ENCODE measurements around the gene APOL6.

The APOL6 gene

GRCh38 chr22:35648066-35649025 lies at the start of gene APOL6:
TSS of gene APOL6 (plus strand) at chr22:35648446. CDS start at chr22:35656426, 7,980 bp downstream.
- in situ Hi-C loops (cut with HindIII; ENCODE audit: low pct_ligation_motif_present, low sequenced_read_pairs) = no loop called here

GRCh38 chr22:35599364-35599763 lies 48.9 kb upstream of the APOL6 start:
- Histone ChIP-seq H3K4me3 (ENCODE audit: low read depth, low read length) (no peak overlapping the region), H3K36me3 (replicated peaks) (no peaks in the 10 kb centered on the region), H3K27me3 (replicated peaks) (no peaks in the 10 kb centered on the region), H3K27ac (no peak overlapping the region)
- in situ Hi-C loops (cut with HindIII; ENCODE audit: low pct_ligation_motif_present, low sequenced_read_pairs) = loop anchor here (25.0 kb wide), 1 partner anchor 162 kb away; no protein-coding TSS in a partner anchor
- DNase-seq = no peak
- no peak for TF ChIP-seq CTCF (IDR thresholded peaks at IDR 0.05; ENCODE audit: low read depth, low read length, missing control alignments)

More at GRCh38 chr22:35648066-35649025, at the start of gene APOL6:
- no peaks in the 10 kb centered on the region for H3K27me3 ChIP-seq (replicated peaks)
- H3K36me3 ChIP-seq (replicated peaks) = no peaks in the 10 kb centered on the region
- H3K4me3 ChIP-seq (ENCODE audit: low read depth, low read length) = peak within 1 kb of the TSS; percentile 51
- no peak for TF ChIP-seq CTCF (IDR thresholded peaks at IDR 0.05; ENCODE audit: low read depth, low read length, missing control alignments)
- DNase-seq = peak; percentile 56
- peak within 1 kb of the TSS; percentile 52 for H3K27ac ChIP-seq

- no peaks in the 10 kb centered on the region for H3K36me3 ChIP-seq (replicated peaks)
- no peak for TF ChIP-seq CTCF (IDR thresholded peaks at IDR 0.05; ENCODE audit: low read depth, low read length, missing control alignments)
- no peak overlapping the region for H3K27ac ChIP-seq
- no peak overlapping the region for H3K4me3 ChIP-seq (ENCODE audit: low read depth, low read length)
- DNase-seq = no peak
- in situ Hi-C loops (cut with HindIII; ENCODE audit: low pct_ligation_motif_present, low sequenced_read_pairs) = no loop called here
- H3K27me3 ChIP-seq (replicated peaks) = no peaks in the 10 kb centered on the region
Observed at GRCh38 chr22:35600476-35600875, 47.8 kb upstream of the APOL6 start.

- Histone ChIP-seq H3K27me3 (replicated peaks) (no peaks in the 10 kb centered on the region), H3K4me3 (ENCODE audit: low read depth, low read length) (no peak overlapping the region), H3K36me3 (replicated peaks) (no peaks in the 10 kb centered on the region), H3K27ac (no peak overlapping the region)
- no peak for DNase-seq
- in situ Hi-C loops (cut with HindIII; ENCODE audit: low pct_ligation_motif_present, low sequenced_read_pairs) = no loop called here
- TF ChIP-seq CTCF (IDR thresholded peaks at IDR 0.05; ENCODE audit: low read depth, low read length, missing control alignments) = no peak
Observed at GRCh38 chr22:35601013-35601580, 47.1 kb upstream of the APOL6 start.

GRCh38 chr22:35601743-35602615 lies 46.3 kb upstream of the APOL6 start:
- Histone ChIP-seq H3K4me3 (ENCODE audit: low read depth, low read length) (no peak overlapping the region), H3K27me3 (replicated peaks) (no peaks in the 10 kb centered on the region), H3K27ac (no peak overlapping the region), H3K36me3 (replicated peaks) (no peaks in the 10 kb centered on the region)
- in situ Hi-C loops (cut with HindIII; ENCODE audit: low pct_ligation_motif_present, low sequenced_read_pairs) = no loop called here
- TF ChIP-seq CTCF (IDR thresholded peaks at IDR 0.05; ENCODE audit: low read depth, low read length, missing control alignments) = no peak
- DNase-seq = peak; percentile 74
